Measurements from ENCODE around the gene ITPRID2. TPM values are rescaled to one million over a fixed set of nuclear protein-coding genes. Genes with fewer than 3 reads are reported as not detected.

The ITPRID2 gene
- total and polyA plus RNA-seq, 2 of the 8 experiments (the other 6 are each of a cell fraction or from before 2014, with no cell fraction given) = 1.9 to 12.6 TPM

DNA sequence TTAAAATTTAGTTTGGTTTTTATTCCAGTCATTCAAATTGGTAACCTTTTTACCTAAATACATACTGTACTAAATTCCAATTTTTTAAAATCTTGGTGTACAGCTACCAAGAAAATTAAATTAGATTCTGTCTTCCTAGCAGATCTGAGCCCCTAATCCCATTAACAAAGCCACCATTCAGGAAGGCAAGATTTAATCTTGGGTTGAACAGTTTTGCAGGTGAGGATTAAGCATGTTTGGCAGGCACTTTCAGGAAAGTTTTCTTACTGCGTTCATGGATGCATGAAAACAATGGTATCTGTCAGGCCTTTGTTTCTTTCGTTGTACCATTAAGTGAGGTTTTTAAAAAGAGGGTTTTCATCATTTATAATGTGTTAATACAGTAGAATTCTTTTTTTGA, 32.8 kb downstream of the ITPRID2 start (continued):
- no peak for TF ChIP-seq CHD1 (IDR thresholded peaks at IDR 0.05; ENCODE audit: low read depth, low read length)

Data from H1 (cell line).